Fibroblast of lung (primary cell): ENCODE results near the gene CPA5. TPM values are rescaled to one million over a fixed set of nuclear protein-coding genes. Genes with fewer than 3 reads are reported as not detected.

Experiments
- DNase-seq, 2 donors: peaks; one replicate each; pipeline versions ENCODE4 v3.0.0 to v3.0.0-alpha.2; 2010; ENCODE audit warnings: low read depth in 2 of 2
- H2AFZ ChIP-seq: 2 replicates; pipeline ENCODE4 v1.5.1; 2012; ENCODE audit warnings: low read length, control low read depth, inconsistent platforms
- H3K27ac ChIP-seq: 2 replicates; pipeline ENCODE4 v1.5.1; 2011; ENCODE audit warnings: low read length, control low read depth; ENCODE audit not compliant: insufficient read depth
- H3K27me3 ChIP-seq: 2 replicates; pipeline ENCODE4 v1.5.1; 2011; ENCODE audit warnings: mild to moderate bottlenecking, low read length; ENCODE audit not compliant: control insufficient read depth, insufficient read depth
- H3K36me3 ChIP-seq: 2 replicates; pipeline ENCODE4 v1.5.1; 2011; ENCODE audit warnings: low read length; ENCODE audit not compliant: control insufficient read depth, insufficient read depth
- H3K4me1 ChIP-seq: 2 replicates; pipeline ENCODE4 v1.5.1; 2011; ENCODE audit warnings: low read length; ENCODE audit not compliant: control insufficient read depth, insufficient read depth; ENCODE audit errors: extremely low read depth
- H3K4me2 ChIP-seq: 2 replicates; pipeline ENCODE4 v1.5.1; 2011; ENCODE audit warnings: low read length, control low read depth; ENCODE audit not compliant: insufficient read depth; ENCODE audit errors: extremely low read depth
- H3K4me3 ChIP-seq, 4 experiments: fragments of 200-600 bp in 1 of 4; sonication (generic) in 1 of 4; replicated peaks in 1 of 4; 2 replicates each; pipeline ENCODE4 v1.5.1; 2011 to 2016; ENCODE audit warnings: low read length in 4 of 4, low read depth in 3 of 4, mild to moderate bottlenecking in 3 of 4, control low read depth in 2 of 4, inconsistent platforms in 1 of 4, mixed read lengths in 1 of 4; ENCODE audit not compliant: insufficient read depth in 1 of 4; ENCODE audit errors: control extremely low read depth in 1 of 4
- H3K79me2 ChIP-seq: 2 replicates; pipeline ENCODE4 v1.5.1; 2012; ENCODE audit warnings: mild to moderate bottlenecking, low read length, inconsistent platforms; ENCODE audit not compliant: control insufficient read depth, insufficient read depth
- H3K9ac ChIP-seq: 2 replicates; pipeline ENCODE4 v1.5.1; 2011; ENCODE audit warnings: mild to moderate bottlenecking, low read length, control low read depth; ENCODE audit not compliant: insufficient read depth
- H3K9me3 ChIP-seq: 2 replicates; pipeline ENCODE4 v1.5.1; 2012; ENCODE audit warnings: low read depth, low read length; ENCODE audit not compliant: control insufficient read depth, insufficient read depth
- H4K20me1 ChIP-seq: 2 replicates; pipeline ENCODE4 v1.5.1; 2011; ENCODE audit warnings: low read length; ENCODE audit not compliant: control insufficient read depth, insufficient read depth; ENCODE audit errors: extremely low read depth
- EZH2 ChIP-seq: IDR thresholded peaks from 2 replicates; pipeline ENCODE4 v1.5.1; 2012; ENCODE audit warnings: low read length, control low read depth, mild to moderate bottlenecking; ENCODE audit errors: missing control alignments
- polyA plus RNA-seq, 2 donors: library from polyadenylated mRNA; depleted of rRNA in 1 of 2; stranded (reverse) in 1 of 2; unstranded in 1 of 2; fragments of >200 nt; gene quantifications; 2 replicates each; pipeline ENCODE4 v1.2.1, GENCODE V29; 2011 to 2012; ENCODE audit warnings: missing spikeins in 1 of 2
- total RNA-seq: library from RNA; depleted of rRNA; stranded (reverse); fragments of >200 nt; gene quantifications from 2 replicates; pipeline ENCODE4 v1.2.1, GENCODE V29; 2014
- TF ChIP-seq, protein P1 (sequence below), 2 donors: IDR thresholded peaks in 1 of 2; conservative IDR thresholded peaks in 1 of 2; 1 replicate in 1 of 2; 2 replicates in 1 of 2; pipeline ENCODE4 v1.5.1; 2011 to 2012; ENCODE audit warnings: low read length in 2 of 2, control low read depth in 1 of 2, inconsistent platforms in 1 of 2, low read depth in 1 of 2, mild to moderate bottlenecking in 1 of 2

CPA5 gene
- total and polyA plus RNA-seq, 2 donors (not counting 1 experiment from before 2014, with no cell fraction given), result not detected

DNA sequence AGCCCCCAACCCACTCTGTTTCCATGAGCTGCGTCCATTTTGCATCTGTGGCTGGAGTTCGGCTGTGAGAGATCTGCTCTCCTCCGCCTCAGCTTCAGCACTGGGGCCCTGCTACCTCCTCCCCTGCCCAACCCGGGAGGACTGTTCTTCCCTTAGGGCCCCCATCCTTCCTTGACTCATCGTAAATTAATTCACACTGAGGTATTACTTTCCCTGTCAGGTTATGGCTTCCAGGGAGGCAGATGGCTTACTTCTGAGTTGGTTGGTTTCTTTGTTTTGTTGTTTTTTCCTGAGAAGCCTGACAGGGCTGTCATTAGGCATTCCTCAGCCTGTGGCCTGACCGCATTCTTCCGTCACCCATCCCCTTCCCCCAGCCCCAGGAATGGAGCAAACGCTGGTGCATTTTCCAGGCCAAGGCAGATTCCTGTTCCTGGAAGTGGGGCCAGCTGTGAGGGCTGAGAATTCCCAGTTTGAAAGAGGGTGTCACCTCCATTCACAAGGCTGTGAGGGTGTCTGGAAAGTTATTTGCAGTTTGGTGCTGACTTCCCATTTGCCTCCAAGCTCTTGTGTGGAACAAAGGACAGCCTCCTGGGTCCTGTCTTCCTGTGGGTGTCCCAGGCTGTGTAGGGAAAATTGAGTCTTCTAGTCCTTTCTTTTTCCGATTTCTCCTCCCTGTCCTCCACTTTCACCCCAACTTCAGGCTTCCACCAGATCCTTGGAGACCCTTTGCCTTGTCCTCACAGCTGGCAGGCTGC lies 11.7 kb downstream of the CPA5 start:
- no peaks in the 10 kb centered on the region for H3K36me3 ChIP-seq
- H3K4me1 ChIP-seq, result peaks cover 29% of the 10 kb centered on the region
- peak overlapping the region; percentile 95 for H3K27ac ChIP-seq
- no peaks in the 10 kb centered on the region for H3K9me3 ChIP-seq
- DNase-seq, result peak; percentile 93 to 100
- no peak overlapping the region for H2AFZ ChIP-seq
- no peak overlapping the region for H3K4me3 ChIP-seq
- TF ChIP-seq EZH2, result no peak
- TF ChIP-seq, protein P1, sequence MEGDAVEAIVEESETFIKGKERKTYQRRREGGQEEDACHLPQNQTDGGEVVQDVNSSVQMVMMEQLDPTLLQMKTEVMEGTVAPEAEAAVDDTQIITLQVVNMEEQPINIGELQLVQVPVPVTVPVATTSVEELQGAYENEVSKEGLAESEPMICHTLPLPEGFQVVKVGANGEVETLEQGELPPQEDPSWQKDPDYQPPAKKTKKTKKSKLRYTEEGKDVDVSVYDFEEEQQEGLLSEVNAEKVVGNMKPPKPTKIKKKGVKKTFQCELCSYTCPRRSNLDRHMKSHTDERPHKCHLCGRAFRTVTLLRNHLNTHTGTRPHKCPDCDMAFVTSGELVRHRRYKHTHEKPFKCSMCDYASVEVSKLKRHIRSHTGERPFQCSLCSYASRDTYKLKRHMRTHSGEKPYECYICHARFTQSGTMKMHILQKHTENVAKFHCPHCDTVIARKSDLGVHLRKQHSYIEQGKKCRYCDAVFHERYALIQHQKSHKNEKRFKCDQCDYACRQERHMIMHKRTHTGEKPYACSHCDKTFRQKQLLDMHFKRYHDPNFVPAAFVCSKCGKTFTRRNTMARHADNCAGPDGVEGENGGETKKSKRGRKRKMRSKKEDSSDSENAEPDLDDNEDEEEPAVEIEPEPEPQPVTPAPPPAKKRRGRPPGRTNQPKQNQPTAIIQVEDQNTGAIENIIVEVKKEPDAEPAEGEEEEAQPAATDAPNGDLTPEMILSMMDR (conservative IDR thresholded peaks at IDR 0.05 in 1 of 2, IDR thresholded peaks at IDR 0.05 in 1 of 2; ENCODE audit: low read depth in 1 of 2, low read length in 2 of 2), result no peak
- H3K27me3 ChIP-seq, result no peaks in the 10 kb centered on the region
- H3K79me2 ChIP-seq, result no peaks in the 10 kb centered on the region
- peak overlapping the region; percentile 57 for H3K9ac ChIP-seq
- no peaks in the 10 kb centered on the region for H4K20me1 ChIP-seq
- H3K4me2 ChIP-seq, result peak overlapping the region; percentile 68

DNA sequence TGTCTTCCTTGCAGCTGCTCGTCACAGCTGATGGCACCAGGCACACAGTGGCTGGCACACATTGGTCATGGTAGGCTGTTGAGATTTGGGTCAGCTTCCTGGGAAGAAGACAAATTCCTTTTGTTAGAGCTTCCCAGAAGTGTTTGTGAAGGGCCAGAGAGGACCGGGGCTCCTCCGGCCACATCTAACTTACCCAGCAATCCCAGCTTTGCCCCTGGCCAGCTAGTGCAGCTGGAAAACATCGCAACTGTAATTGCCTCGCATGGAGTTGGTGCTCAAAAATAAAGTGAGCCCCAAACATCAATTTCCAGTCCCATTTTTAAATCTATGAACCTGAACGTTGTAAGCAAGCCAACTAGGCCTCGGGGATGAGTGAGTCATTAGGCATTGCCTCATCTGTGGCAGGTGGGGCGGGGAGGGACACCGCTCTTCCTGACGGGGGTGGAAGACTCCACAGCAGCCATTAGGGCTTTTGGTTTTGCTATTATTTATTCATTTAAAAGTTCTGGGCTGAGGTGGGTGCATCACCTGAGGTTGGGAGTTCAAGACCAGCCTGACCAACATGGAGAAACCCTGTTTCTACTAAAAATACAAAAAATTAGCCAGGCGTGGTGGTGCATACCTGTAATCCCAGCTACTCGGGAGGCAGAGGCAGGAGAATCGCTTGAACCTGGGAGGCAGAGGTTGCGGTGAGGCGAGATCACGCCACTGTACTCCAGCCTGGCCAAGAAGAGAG lies 12.4 kb downstream of the CPA5 start:
- no peaks in the 10 kb centered on the region for H3K9me3 ChIP-seq
- peak overlapping the region; percentile 47 for H3K4me2 ChIP-seq
- H3K4me3 ChIP-seq, result no peak overlapping the region
- TF ChIP-seq, protein P1 (conservative IDR thresholded peaks at IDR 0.05 in 1 of 2, IDR thresholded peaks at IDR 0.05 in 1 of 2; ENCODE audit: low read depth in 1 of 2, low read length in 2 of 2), result no peak
- TF ChIP-seq EZH2, result no peak
- H3K36me3 ChIP-seq, result no peaks in the 10 kb centered on the region
- no peaks in the 10 kb centered on the region for H3K79me2 ChIP-seq
- peak; percentile 85 to 94 for DNase-seq
- no peaks in the 10 kb centered on the region for H4K20me1 ChIP-seq
- H3K27ac ChIP-seq, result peak overlapping the region; percentile 95
- H2AFZ ChIP-seq, result no peak overlapping the region
- no peaks in the 10 kb centered on the region for H3K27me3 ChIP-seq
- peak overlapping the region; percentile 56 for H3K9ac ChIP-seq
- H3K4me1 ChIP-seq, result peaks cover 24% of the 10 kb centered on the region

DNA sequence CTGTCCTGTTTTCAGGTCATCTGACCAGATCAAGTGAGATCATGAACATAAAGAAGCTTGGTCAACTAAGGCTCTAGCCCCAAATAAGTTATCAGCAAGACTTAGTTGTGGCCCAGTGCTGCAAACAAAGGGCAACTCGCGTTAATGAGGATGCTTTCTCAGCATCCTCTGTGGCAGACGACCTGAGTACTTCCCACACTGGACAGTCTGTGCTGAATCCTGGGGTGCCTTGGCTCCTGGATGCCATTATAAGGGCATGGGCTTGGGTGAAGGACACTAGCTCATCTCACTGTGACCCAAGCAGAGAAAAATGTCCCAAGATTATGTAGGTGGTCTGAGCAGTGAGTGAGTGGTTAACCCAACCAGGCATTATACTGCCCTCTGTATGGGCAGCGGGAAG lies 13.9 kb downstream of the CPA5 start:
- no peaks in the 10 kb centered on the region for H3K9me3 ChIP-seq
- no peaks in the 10 kb centered on the region for H3K79me2 ChIP-seq
- no peaks in the 10 kb centered on the region for H3K36me3 ChIP-seq
- H3K27me3 ChIP-seq, result no peaks in the 10 kb centered on the region
- no peak overlapping the region for H3K4me2 ChIP-seq
- H2AFZ ChIP-seq, result no peak overlapping the region
- no peak overlapping the region for H3K4me3 ChIP-seq
- no peak for DNase-seq
- peaks cover 17% of the 10 kb centered on the region for H3K4me1 ChIP-seq
- no peak overlapping the region for H3K27ac ChIP-seq
- H4K20me1 ChIP-seq, result no peaks in the 10 kb centered on the region
- TF ChIP-seq EZH2, result no peak
- TF ChIP-seq, protein P1 (conservative IDR thresholded peaks at IDR 0.05 in 1 of 2, IDR thresholded peaks at IDR 0.05 in 1 of 2; ENCODE audit: low read depth in 1 of 2, low read length in 2 of 2), result no peak
- no peak overlapping the region for H3K9ac ChIP-seq
